GM21526 (cell line): ENCODE results near the gene WFDC1.

Experiments
- ATAC-seq: cut with Tn5 transposase; IDR thresholded peaks from one replicate; pipeline ENCODE4 v1.9.1; 2021; ENCODE audit warnings: moderate library complexity; ENCODE audit not compliant: unreplicated experiment, low FRiP score

Gene WFDC1

DNA sequence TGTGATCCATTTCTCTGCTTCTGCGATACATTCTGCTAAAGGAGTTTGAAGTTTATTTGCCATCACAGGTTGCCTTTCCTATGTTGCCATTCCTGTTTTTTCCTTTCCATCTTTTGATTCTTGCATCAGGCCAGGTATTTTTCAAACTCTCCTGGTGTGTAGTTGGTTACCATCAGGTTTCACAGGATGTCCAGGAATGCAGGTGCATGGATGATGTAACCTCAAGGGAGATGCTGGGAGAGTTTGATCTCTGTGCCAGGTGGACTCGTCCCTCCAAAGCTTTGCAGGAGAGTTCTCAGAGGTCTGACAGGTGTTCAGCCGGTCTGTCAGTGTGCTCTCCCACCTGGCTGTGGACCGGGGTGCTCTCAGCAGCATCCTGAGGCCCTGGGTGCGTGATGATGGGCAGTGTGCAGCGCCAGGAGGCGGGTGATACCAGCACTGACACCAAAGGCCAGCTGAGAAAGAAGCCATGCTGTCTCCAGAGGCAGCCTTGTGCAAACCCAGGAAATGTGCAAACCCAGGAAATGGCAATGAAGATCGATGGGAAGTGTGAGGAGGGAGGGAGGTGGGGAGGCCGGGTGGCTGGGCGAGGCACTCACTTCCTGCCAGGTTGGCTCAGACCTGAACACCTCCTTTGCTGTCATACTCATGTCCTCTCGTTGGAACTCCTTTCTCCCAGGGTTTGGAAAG is 75.4 kb downstream of the WFDC1 start:
- ATAC-seq = no peak

DNA sequence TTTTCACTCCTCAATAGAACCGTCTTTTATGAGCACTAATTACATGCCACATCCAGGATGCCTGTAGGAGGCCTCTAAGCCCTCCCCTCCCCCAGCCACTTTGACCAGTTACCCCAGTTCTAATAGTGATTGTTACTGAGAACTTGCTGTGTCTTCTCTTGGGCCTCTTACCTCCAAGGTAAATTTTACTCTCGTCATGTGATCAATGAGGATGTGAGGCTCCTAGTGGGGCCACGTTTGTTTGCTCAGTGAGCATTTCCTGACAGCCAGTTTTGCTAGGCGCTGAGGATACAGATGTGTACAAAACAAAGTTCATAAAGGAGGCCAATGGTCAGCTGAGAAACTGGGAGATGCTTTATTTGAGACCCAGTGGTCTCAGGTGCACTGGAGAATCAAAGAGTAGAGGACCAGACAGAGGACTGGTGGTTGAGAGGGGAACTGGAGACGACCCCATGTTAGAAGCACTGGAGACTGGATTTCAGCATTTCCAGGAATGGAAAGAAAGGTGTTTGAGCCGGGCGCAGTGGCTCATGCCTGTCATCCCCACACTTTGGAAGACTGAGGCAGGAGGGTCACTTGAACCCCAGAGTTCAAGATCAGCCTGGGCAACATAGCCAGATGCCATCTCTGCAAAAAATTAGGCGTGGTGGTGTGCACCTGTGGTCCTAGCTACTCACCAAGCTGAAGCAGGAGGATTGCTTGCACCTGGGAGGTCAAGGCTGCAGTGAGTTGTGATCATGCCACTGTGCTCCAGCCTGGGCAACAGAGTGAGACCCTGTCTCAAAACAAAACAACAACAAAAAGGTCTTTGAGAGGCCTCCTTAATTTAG is 76.3 kb downstream of the WFDC1 start:
- no peak for ATAC-seq

DNA sequence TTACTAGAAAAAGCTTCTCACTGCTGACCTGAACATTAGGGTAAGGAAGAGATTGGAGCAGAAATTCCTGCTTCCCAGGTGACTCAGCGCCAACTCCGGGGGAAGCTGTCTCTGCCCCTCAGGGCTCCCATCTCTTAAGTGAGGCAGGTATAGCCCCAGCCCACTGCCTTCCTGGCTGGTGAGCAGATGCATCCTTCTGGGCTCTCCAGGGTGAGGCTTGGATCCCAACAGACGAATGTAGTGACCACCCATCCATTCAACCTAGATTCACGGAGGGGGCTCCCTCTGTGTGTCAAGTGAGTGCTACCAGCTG is 76.8 kb downstream of the WFDC1 start:
- no peak for ATAC-seq

DNA sequence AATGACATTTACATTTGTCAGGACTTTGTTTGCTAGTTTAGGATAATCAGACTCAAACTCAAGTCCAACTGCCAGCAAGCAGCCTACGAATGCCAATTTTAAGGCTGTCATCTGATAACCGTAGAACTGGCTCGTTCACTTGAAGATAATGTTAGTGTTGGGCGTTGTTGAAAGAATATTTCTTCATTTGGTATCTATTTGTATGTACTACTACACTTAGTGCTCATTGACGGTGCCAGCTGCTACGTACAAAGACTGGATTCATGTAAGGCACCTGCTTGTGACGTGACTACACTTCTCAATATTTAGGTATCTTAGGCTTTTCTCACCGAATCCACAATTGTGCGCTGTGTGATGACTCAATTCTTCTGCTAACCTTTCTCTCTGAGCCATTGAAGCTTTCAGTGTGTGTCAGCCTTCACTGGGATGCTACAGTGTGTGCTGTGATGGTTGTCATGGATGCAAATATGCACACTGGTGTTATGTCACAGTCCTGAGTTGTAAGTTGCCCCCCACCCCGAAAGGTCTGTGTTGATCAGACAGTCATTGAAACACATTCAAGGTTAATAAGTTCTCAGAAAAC is 79.3 kb downstream of the WFDC1 start:
- no peak for ATAC-seq

DNA sequence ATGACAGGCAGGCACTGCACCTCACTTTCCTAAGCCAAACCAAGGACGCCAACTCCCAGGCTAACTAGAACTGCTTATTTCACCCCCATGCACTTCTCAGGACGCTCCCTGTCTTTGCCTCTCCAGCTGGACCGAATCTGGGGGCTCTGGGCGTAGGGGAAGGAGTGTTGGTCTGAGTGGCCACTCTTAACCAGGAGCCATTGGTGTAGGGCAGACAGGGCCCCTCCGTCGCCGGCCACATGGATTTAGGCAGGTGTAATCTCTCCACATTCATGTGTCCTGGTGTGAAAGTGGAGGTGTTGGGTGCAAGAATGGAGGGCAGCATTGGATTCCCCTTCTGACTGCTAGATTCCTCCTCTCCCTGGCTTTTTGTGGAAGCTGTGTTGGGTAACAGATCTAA is 83.4 kb downstream of the WFDC1 start:
- no peak for ATAC-seq

DNA sequence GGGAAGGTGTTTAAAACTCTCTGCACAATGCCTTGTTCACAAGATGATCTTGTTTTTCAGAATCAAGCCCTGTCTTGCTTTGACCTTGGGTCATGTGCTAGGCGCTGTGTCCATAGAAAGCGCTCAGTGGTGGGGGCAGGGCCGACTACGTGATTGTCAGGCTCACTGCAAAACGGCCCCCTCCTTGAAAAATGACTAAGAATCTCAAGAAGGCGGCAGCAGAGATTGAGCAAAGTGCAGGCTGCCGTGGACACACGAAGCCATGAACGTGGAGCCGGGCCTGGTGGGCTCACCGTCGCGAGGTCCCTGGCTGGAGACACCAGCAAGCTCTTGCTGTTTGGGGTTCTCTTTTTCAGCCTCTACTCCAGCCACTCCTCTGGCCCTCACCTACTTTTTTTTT is 83.9 kb downstream of the WFDC1 start:
- no peak for ATAC-seq

DNA sequence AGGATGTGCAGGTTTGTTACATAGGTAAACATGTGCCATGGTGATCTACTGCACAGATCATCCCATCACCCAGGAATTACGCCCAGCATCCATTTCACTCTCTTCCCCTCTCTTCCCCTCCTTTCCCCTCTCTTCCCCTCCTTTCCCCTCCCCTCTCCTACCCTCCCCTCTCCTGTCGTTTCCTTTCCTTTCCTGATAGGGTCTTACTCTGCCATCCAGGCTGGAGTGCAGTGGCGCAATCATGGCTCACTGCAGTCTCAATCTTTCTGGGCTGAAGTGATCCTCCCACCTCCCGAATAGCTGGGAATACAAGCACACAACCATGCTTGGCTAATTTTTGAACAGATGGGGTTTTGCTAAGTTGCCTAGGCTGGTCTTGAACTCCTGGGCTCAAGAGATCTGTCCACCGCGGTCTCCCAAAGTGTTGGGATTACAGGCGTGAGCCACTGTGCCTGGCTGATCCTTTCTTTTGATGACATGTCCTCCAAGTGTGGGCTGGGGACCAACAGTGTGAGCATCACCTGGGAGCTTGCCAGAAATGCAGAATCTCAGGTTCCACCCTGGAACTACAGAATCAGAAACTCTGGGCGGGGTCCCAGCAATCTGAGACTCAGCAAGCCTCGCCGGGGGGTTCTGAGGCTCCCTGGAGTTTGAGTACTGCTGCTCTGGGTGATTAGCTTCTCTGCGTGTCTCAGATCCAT is 84.5 kb downstream of the WFDC1 start:
- no peak for ATAC-seq
